Ascending aorta (tissue), 2 donors: ENCODE data around the gene TNIP2. TPM values are rescaled to one million over a fixed set of nuclear protein-coding genes. Genes with fewer than 3 reads are reported as not detected.
A peak's percentile ranks its signal among the peaks of the same experiment; 100 is the strongest.

Source experiments
- DNase-seq, 2 donors: peaks; one replicate each; pipeline ENCODE4 v3.0.0-alpha.2; 2019; ENCODE audit warnings: low spot score in 2 of 2
- H3K27ac ChIP-seq, 2 donors: fragments of 200-600 bp; sonication (generic); one replicate each; pipeline ENCODE4 v1.5.1; 2016 to 2017; ENCODE audit warnings: mild to moderate bottlenecking in 1 of 2
- H3K27me3 ChIP-seq: fragments of 200-600 bp; sonication (generic); one replicate; pipeline ENCODE4 v1.5.1; 2017
- H3K36me3 ChIP-seq, 2 donors: fragments of 200-600 bp; sonication (generic); one replicate each; pipeline ENCODE4 v1.5.1; 2016
- H3K4me1 ChIP-seq, 2 donors: fragments of 200-600 bp; sonication (generic); one replicate each; pipeline ENCODE4 v1.5.1; 2016 to 2017; ENCODE audit warnings: mild to moderate bottlenecking in 1 of 2
- H3K4me3 ChIP-seq, 2 donors: fragments of 200-600 bp; sonication (generic); one replicate each; pipeline ENCODE4 v1.5.1; 2016 to 2017; ENCODE audit warnings: mild to moderate bottlenecking in 1 of 2
- H3K9me3 ChIP-seq, 2 donors: fragments of 200-600 bp; sonication (generic); one replicate each; pipeline ENCODE4 v1.5.1; 2016
- CTCF ChIP-seq, 3 experiments: fragments of 200-600 bp in 2 of 3; fragments of 450-650 bp in 1 of 3; sonication (generic) in 2 of 3; IDR thresholded peaks; one replicate each; pipeline ENCODE4 v1.5.1; 2016 to 2019; ENCODE audit warnings: antibody characterized with exemption in 3 of 3, mild to moderate bottlenecking in 1 of 3, moderate library complexity in 1 of 3
- intact Hi-C: fragments of 100-400 bp; cut with DNase I; formaldehyde crosslinking; loops from one replicate; pipeline ENCODE4 v1.15.1; 2023
- total RNA-seq: library from RNA; depleted of rRNA; stranded (reverse); fragments of >200 nt; gene quantifications from one replicate; pipeline ENCODE4 v1.1.0, GENCODE V29; 2016

The TNIP2 gene, protein sequence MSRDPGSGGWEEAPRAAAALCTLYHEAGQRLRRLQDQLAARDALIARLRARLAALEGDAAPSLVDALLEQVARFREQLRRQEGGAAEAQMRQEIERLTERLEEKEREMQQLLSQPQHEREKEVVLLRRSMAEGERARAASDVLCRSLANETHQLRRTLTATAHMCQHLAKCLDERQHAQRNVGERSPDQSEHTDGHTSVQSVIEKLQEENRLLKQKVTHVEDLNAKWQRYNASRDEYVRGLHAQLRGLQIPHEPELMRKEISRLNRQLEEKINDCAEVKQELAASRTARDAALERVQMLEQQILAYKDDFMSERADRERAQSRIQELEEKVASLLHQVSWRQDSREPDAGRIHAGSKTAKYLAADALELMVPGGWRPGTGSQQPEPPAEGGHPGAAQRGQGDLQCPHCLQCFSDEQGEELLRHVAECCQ
- total RNA-seq = 65.6 TPM

- TF ChIP-seq CTCF (IDR thresholded peaks at IDR 0.05) = peak; percentile 11 to 59 (median 28)
- DNase-seq = peak in 1 of 2 donors; percentile 92
- Histone ChIP-seq H3K36me3 (no peaks in the 10 kb centered on the region), H3K4me3 (peak within 1 kb of the TSS; percentile 90 to 95), H3K9me3 (no peaks in the 10 kb centered on the region), H3K4me1 (peaks cover 4 to 10% of the 10 kb centered on the region in 2 donors), H3K27ac (peak within 1 kb of the TSS; percentile 82 to 87), H3K27me3 (no peaks in the 10 kb centered on the region)
- intact Hi-C loops = loop anchor here (1.0 to 10.0 kb wide), 6 partner anchors 87 to 491 kb away; partner anchors contain the start of genes ADD1, FAM193A, GRK4 and HTT
These were observed at the start of gene TNIP2 for GRCh38 chr4:2755821-2756690. Gene TNIP2 (minus strand): TSS chr4:2756336. CDS start chr4:2756289, 47 bp downstream.

DNA sequence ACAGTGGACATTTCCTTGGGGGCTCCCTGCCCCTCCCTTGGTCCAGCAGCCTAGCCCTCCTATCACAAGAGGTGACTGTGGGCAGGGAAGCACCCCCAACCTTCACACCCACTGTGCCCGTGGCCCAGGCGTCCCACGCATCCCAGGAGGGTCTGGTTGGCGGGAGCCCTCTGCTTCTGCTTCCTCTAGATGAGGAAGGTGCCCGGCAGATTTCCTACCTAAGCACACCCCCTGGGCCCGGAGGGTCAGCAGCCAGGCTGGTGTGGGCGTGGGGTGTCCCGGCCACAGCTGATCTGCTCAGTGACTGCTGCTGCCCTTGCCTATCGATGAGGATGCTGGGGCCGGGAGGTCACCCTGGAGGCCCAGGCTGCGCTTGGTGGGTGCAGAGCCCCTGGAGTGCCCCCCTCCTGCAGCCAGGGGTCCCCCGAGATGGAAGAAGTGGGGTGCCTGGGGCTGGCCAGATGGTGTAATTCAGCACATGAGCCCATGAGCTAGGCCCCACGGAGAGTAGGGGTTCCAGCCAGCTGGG lies 48.9 kb upstream of the TNIP2 start:
- TF ChIP-seq CTCF (IDR thresholded peaks at IDR 0.05) = no peak
- Histone ChIP-seq H3K27me3 (no peaks in the 10 kb centered on the region), H3K9me3 (no peaks in the 10 kb centered on the region), H3K4me3 (no peak overlapping the region), H3K27ac (peak overlapping the region in 1 of 2 donors; percentile 45), H3K4me1 (peaks cover 12 to 25% of the 10 kb centered on the region in 2 donors), H3K36me3 (no peaks in the 10 kb centered on the region)
- intact Hi-C loops = no loop called here
- DNase-seq = no peak

- no peak for TF ChIP-seq CTCF (IDR thresholded peaks at IDR 0.05)
- peaks cover 14 to 25% of the 10 kb centered on the region in 2 donors for H3K4me1 ChIP-seq
- no peaks in the 10 kb centered on the region for H3K27me3 ChIP-seq
- H3K36me3 ChIP-seq = no peaks in the 10 kb centered on the region
- no peaks in the 10 kb centered on the region for H3K9me3 ChIP-seq
- DNase-seq = no peak
- peak overlapping the region in 1 of 2 donors; percentile 45 for H3K27ac ChIP-seq
- intact Hi-C loops = no loop called here
- H3K4me3 ChIP-seq = no peak overlapping the region
These were observed 48.4 kb upstream of the TNIP2 start for GRCh38 chr4:2804449-2804972.

- H3K27me3 ChIP-seq = no peaks in the 10 kb centered on the region
- H3K4me3 ChIP-seq = no peak overlapping the region
- no peak overlapping the region for H3K27ac ChIP-seq
- H3K4me1 ChIP-seq = peaks cover 14 to 25% of the 10 kb centered on the region in 2 donors
- no peak for DNase-seq
- intact Hi-C loops = no loop called here
- H3K9me3 ChIP-seq = no peaks in the 10 kb centered on the region
- no peak for TF ChIP-seq CTCF (IDR thresholded peaks at IDR 0.05)
- H3K36me3 ChIP-seq = no peaks in the 10 kb centered on the region
These were observed 47.7 kb upstream of the TNIP2 start for GRCh38 chr4:2803624-2804448.
